ENCODE measurements around the gene PRKCA.

Gene PRKCA

DNA sequence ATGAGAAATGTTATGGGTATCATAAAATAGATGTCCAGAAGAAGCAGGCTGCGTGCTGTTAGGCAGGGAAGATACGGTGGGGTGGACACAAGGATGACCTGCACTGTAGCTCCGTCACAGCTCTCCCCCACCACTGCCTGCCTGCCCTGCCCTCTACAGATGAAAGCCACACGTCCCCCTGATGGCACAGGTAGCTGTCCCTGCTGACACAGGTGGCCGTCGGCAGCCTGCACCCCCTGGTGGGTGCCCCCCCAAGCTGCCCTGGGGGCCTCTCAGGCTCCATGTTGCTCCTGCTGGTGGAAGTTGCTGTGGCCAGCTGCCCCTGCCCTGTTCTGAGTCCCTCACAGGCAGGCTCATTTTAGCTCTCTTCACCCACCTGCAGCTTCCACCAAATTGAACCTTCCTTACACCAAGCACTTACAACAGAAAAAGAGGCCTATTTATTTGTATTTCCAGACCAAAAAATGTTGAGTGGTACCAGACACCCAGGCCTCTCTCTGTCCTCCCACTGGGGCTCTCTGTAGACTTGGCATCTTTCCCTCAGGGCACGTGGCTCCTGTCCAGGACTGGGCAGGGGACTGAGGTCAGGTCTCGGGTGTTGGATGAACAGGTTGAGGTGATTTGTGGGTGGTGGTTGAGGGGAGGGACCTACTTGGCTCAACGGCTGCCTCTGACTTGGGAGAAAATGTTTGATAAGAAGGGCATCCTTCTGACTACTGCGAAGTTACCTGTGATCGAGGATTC lies 482.4 kb downstream of the PRKCA start:
- Histone ChIP-seq H3K4me3 (IDR thresholded peaks at IDR 0.05; ENCODE audit: insufficient read depth, low read depth, low read length) (no peak overlapping the region), H3K36me3 (ENCODE audit: insufficient read depth) (no peaks in the 10 kb centered on the region), H2AFZ (ENCODE audit: low read depth) (no peak overlapping the region), H4K20me1 (ENCODE audit: insufficient read depth) (no peaks in the 10 kb centered on the region), H3K27ac (no peak overlapping the region), H3K9ac (no peak overlapping the region), H3K79me2 (ENCODE audit: insufficient read depth, low read depth) (no peaks in the 10 kb centered on the region), H3K27me3 (ENCODE audit: insufficient read depth, low read depth) (no peaks in the 10 kb centered on the region), H3K4me2 (no peak overlapping the region), H3K4me1 (ENCODE audit: low read depth, poor library complexity, severe bottlenecking) (no peaks in the 10 kb centered on the region)
- TF ChIP-seq, protein P1, sequence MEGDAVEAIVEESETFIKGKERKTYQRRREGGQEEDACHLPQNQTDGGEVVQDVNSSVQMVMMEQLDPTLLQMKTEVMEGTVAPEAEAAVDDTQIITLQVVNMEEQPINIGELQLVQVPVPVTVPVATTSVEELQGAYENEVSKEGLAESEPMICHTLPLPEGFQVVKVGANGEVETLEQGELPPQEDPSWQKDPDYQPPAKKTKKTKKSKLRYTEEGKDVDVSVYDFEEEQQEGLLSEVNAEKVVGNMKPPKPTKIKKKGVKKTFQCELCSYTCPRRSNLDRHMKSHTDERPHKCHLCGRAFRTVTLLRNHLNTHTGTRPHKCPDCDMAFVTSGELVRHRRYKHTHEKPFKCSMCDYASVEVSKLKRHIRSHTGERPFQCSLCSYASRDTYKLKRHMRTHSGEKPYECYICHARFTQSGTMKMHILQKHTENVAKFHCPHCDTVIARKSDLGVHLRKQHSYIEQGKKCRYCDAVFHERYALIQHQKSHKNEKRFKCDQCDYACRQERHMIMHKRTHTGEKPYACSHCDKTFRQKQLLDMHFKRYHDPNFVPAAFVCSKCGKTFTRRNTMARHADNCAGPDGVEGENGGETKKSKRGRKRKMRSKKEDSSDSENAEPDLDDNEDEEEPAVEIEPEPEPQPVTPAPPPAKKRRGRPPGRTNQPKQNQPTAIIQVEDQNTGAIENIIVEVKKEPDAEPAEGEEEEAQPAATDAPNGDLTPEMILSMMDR (conservative IDR thresholded peaks at IDR 0.05; ENCODE audit: low read depth, low read length): no peak

DNA sequence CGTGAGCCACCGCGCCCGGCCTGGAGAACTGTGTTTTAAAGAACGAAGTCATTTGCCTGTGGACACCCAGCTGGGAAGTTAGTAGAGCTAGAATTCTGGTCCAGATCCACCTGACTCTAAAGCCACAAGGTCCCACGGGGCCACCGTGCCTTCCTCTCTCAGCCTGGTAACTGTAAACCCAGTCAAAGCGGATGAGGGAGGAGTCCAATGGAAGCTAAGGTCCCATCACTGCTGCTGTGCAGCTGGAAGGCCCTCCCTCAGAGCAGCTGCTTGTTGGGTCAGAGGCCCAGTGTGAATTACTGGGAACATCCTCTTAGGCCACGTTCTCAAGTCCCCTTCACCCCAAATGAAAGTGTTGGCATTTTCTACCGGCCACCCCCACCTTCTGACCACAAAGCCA lies 483.7 kb downstream of the PRKCA start:
- H2AFZ ChIP-seq (ENCODE audit: low read depth): no peak overlapping the region
- H3K4me1 ChIP-seq (ENCODE audit: low read depth, poor library complexity, severe bottlenecking): no peaks in the 10 kb centered on the region
- H3K36me3 ChIP-seq (ENCODE audit: insufficient read depth): no peaks in the 10 kb centered on the region
- H3K4me3 ChIP-seq (IDR thresholded peaks at IDR 0.05; ENCODE audit: insufficient read depth, low read depth, low read length): no peak overlapping the region
- no peaks in the 10 kb centered on the region for H3K79me2 ChIP-seq (ENCODE audit: insufficient read depth, low read depth)
- H3K27ac ChIP-seq: no peak overlapping the region
- H4K20me1 ChIP-seq (ENCODE audit: insufficient read depth): no peaks in the 10 kb centered on the region
- no peaks in the 10 kb centered on the region for H3K27me3 ChIP-seq (ENCODE audit: insufficient read depth, low read depth)
- H3K4me2 ChIP-seq: no peak overlapping the region
- H3K9ac ChIP-seq: no peak overlapping the region
- TF ChIP-seq, protein P1 (conservative IDR thresholded peaks at IDR 0.05; ENCODE audit: low read depth, low read length): no peak

DNA sequence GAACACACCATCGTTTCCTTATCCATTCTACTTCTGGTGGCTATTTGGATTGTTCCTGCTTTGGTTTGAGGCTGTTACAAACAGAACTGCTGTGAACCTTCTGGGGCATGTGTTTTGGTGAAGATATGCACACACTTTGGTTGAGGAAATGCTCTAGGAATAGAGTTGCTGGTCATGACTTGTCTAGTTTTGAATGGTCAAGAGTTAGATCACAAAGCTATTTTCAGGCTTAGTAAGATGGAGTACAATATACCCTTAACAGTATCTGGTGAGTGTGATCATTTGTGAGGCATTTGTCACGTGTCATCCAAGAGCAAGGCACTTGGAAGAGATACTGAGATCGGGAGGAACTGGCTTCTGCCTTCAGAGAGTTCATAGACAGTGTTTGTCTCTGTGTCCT lies 485.5 kb downstream of the PRKCA start:
- Histone ChIP-seq H3K4me2 (no peak overlapping the region), H3K36me3 (ENCODE audit: insufficient read depth) (no peaks in the 10 kb centered on the region), H3K9ac (no peak overlapping the region), H3K4me3 (IDR thresholded peaks at IDR 0.05; ENCODE audit: insufficient read depth, low read depth, low read length) (no peak overlapping the region), H3K27ac (no peak overlapping the region), H4K20me1 (ENCODE audit: insufficient read depth) (no peaks in the 10 kb centered on the region), H3K4me1 (ENCODE audit: low read depth, poor library complexity, severe bottlenecking) (no peaks in the 10 kb centered on the region), H2AFZ (ENCODE audit: low read depth) (no peak overlapping the region), H3K79me2 (ENCODE audit: insufficient read depth, low read depth) (no peaks in the 10 kb centered on the region), H3K27me3 (ENCODE audit: insufficient read depth, low read depth) (no peaks in the 10 kb centered on the region)
- TF ChIP-seq, protein P1 (conservative IDR thresholded peaks at IDR 0.05; ENCODE audit: low read depth, low read length): no peak

DNA sequence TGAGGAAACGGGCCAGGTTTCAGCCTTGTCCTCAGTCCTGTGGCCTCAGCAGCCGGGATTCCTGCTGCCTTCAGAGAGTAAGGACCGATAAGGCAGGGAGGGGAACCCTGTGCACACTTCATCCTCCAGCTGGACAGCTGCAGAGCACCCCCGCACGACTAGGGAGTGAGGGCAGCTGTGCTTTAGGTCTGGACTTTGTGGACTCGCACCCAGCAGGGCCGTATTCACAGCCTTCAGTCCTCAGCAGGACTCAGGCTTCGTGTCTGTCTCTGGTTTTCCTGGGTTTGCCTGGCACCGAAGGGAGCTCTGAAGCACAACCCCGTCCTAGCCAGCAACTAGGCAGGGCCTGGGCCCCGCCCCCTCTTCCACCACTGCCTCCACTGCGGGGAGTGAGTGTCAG lies 486.7 kb downstream of the PRKCA start:
- H3K4me2 ChIP-seq: no peak overlapping the region

More for the DNA sequence above, 486.7 kb downstream of the PRKCA start:
- Histone ChIP-seq H3K4me1 (ENCODE audit: low read depth, poor library complexity, severe bottlenecking) (no peaks in the 10 kb centered on the region), H3K79me2 (ENCODE audit: insufficient read depth, low read depth) (no peaks in the 10 kb centered on the region), H3K36me3 (ENCODE audit: insufficient read depth) (no peaks in the 10 kb centered on the region), H4K20me1 (ENCODE audit: insufficient read depth) (no peaks in the 10 kb centered on the region), H3K27ac (no peak overlapping the region), H3K9ac (no peak overlapping the region), H3K4me3 (IDR thresholded peaks at IDR 0.05; ENCODE audit: insufficient read depth, low read depth, low read length) (no peak overlapping the region), H3K27me3 (ENCODE audit: insufficient read depth, low read depth) (no peaks in the 10 kb centered on the region), H2AFZ (ENCODE audit: low read depth) (no peak overlapping the region)
- TF ChIP-seq, protein P1 (conservative IDR thresholded peaks at IDR 0.05; ENCODE audit: low read depth, low read length): no peak
